ENCODE data around the gene STK31.
A peak's percentile ranks its signal among the peaks of the same experiment; 100 is the strongest.

STK31 gene, protein sequence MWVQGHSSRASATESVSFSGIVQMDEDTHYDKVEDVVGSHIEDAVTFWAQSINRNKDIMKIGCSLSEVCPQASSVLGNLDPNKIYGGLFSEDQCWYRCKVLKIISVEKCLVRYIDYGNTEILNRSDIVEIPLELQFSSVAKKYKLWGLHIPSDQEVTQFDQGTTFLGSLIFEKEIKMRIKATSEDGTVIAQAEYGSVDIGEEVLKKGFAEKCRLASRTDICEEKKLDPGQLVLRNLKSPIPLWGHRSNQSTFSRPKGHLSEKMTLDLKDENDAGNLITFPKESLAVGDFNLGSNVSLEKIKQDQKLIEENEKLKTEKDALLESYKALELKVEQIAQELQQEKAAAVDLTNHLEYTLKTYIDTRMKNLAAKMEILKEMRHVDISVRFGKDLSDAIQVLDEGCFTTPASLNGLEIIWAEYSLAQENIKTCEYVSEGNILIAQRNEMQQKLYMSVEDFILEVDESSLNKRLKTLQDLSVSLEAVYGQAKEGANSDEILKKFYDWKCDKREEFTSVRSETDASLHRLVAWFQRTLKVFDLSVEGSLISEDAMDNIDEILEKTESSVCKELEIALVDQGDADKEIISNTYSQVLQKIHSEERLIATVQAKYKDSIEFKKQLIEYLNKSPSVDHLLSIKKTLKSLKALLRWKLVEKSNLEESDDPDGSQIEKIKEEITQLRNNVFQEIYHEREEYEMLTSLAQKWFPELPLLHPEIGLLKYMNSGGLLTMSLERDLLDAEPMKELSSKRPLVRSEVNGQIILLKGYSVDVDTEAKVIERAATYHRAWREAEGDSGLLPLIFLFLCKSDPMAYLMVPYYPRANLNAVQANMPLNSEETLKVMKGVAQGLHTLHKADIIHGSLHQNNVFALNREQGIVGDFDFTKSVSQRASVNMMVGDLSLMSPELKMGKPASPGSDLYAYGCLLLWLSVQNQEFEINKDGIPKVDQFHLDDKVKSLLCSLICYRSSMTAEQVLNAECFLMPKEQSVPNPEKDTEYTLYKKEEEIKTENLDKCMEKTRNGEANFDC

GRCh38 chr7:23710000-23710399 is at the start of gene STK31:
TSS of gene STK31 (plus strand) at chr7:23710219. CDS start at chr7:23710286, 67 bp downstream.
- peak within 1 kb of the TSS; percentile 62 for H3K27ac Mint-ChIP-seq
- H3K9me3 Mint-ChIP-seq = peaks cover 37% of the 10 kb centered on the region
- no peak within 1 kb of the TSS for H3K4me3 Mint-ChIP-seq
- H3K4me1 Mint-ChIP-seq = no peaks in the 10 kb centered on the region
- H3K36me3 Mint-ChIP-seq (ENCODE audit: low read depth) = peaks cover 17% of the 10 kb centered on the region
- no peaks in the 10 kb centered on the region for H3K27me3 Mint-ChIP-seq (ENCODE audit: low read depth, poor library complexity)
- TF ChIP-seq, protein P1, sequence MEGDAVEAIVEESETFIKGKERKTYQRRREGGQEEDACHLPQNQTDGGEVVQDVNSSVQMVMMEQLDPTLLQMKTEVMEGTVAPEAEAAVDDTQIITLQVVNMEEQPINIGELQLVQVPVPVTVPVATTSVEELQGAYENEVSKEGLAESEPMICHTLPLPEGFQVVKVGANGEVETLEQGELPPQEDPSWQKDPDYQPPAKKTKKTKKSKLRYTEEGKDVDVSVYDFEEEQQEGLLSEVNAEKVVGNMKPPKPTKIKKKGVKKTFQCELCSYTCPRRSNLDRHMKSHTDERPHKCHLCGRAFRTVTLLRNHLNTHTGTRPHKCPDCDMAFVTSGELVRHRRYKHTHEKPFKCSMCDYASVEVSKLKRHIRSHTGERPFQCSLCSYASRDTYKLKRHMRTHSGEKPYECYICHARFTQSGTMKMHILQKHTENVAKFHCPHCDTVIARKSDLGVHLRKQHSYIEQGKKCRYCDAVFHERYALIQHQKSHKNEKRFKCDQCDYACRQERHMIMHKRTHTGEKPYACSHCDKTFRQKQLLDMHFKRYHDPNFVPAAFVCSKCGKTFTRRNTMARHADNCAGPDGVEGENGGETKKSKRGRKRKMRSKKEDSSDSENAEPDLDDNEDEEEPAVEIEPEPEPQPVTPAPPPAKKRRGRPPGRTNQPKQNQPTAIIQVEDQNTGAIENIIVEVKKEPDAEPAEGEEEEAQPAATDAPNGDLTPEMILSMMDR (IDR thresholded peaks at IDR 0.05) = no peak
- no peak for DNase-seq

DNA sequence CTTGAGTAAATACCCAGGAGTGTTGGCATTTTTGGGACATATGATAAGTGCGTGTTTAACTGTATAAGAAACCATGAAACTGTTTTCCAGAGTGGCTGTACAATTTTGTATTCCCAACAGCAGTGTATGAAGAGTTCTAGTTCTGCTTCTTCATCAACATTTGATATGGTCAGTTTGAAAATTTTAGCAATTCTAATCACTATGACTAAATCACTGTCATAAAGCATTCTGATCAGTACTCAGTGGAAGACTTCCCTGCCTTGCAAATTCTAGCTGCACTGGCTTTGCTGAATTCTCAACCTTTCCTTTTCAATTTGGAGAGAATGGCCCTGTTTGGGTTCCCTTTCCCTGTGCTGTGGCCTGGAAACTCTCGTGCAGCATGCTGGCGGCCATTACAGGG is 48.6 kb upstream of the STK31 start:
- no peak overlapping the region for H3K4me3 Mint-ChIP-seq
- TF ChIP-seq, protein P1 (IDR thresholded peaks at IDR 0.05) = no peak
- peak overlapping the region; percentile 64 for H3K27ac Mint-ChIP-seq
- H3K27me3 Mint-ChIP-seq (ENCODE audit: low read depth, poor library complexity) = peaks cover 6% of the 10 kb centered on the region
- no peaks in the 10 kb centered on the region for H3K4me1 Mint-ChIP-seq
- no peak for DNase-seq
- peaks cover 27% of the 10 kb centered on the region for H3K9me3 Mint-ChIP-seq
- no peaks in the 10 kb centered on the region for H3K36me3 Mint-ChIP-seq (ENCODE audit: low read depth)

DNA sequence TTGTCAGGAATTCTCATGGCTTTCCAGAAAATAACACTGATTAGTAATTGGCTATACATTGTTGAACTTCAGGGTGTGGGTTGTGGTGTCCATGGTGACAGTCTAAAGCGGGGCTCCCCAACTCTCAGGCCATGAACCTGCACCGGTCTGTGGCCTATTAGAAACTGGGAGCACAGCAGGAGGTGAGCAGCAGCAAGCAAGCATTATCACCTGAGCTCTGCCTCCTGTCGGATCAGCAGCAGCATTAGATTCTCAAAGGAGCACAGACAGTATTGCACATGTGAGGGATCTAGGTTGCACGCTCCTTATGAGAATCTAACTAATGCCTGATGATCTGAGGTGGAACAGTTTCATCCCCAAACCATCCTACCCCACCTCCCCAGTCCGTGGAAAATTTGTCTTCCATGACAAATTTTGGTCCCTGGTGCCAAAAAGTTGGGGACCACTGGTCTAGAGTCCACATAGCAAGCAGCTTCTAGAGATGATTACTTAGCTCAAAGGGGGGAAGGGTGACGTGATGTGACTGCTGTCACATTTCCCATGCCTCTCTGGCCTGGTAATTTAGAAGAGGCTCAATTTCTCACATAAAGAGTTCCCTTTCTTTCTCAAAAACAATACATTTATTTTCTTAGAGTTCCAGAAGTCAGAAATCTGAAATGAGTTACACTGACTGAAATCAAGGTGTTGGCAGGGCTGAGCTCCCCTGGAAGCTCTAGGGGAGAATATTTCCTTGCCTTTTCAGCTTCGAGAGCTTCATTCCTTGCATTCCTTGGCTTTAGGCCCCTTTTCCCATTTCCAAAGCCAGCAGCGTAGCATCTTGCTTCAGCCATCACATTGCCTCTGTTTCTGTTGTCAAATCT is 47.7 kb upstream of the STK31 start:
- Mint-ChIP-seq H3K27ac (no peak overlapping the region), H3K27me3 (ENCODE audit: low read depth, poor library complexity) (peaks cover 6% of the 10 kb centered on the region), H3K36me3 (ENCODE audit: low read depth) (no peaks in the 10 kb centered on the region), H3K4me3 (no peak overlapping the region), H3K9me3 (peaks cover 19% of the 10 kb centered on the region), H3K4me1 (no peaks in the 10 kb centered on the region)
- TF ChIP-seq, protein P1 (IDR thresholded peaks at IDR 0.05) = no peak
- DNase-seq = no peak

DNA sequence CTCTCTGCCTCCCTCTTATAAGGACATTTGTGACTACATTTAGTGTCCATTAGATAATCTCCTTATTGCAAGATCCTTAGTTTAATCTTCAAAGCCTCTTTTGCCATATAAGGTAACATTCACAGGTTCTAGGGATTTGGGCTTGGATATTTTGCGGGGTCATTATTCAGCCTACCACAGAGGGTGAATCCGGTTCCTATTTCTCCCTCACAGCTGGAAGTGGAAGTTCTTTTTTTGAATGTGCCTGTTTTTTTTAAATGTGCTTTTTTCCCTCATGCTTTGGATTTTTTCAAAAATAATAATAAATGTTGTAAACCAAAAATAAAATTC is 47.1 kb upstream of the STK31 start:
- no peak overlapping the region for H3K4me3 Mint-ChIP-seq
- TF ChIP-seq, protein P1 (IDR thresholded peaks at IDR 0.05) = no peak
- H3K9me3 Mint-ChIP-seq = peaks cover 19% of the 10 kb centered on the region
- H3K27ac Mint-ChIP-seq = no peak overlapping the region
- H3K36me3 Mint-ChIP-seq (ENCODE audit: low read depth) = no peaks in the 10 kb centered on the region
- no peaks in the 10 kb centered on the region for H3K4me1 Mint-ChIP-seq
- no peak for DNase-seq
- peaks cover 6% of the 10 kb centered on the region for H3K27me3 Mint-ChIP-seq (ENCODE audit: low read depth, poor library complexity)

- Mint-ChIP-seq H3K36me3 (ENCODE audit: low read depth) (no peaks in the 10 kb centered on the region), H3K4me1 (no peaks in the 10 kb centered on the region), H3K9me3 (peaks cover 12% of the 10 kb centered on the region), H3K27ac (peak overlapping the region; percentile 48), H3K27me3 (ENCODE audit: low read depth, poor library complexity) (peaks cover 6% of the 10 kb centered on the region), H3K4me3 (no peak overlapping the region)
- TF ChIP-seq, protein P1 (IDR thresholded peaks at IDR 0.05) = no peak
- DNase-seq = no peak
These were observed 45.9 kb upstream of the STK31 start for GRCh38 chr7:23664122-23664521.

All from nephron progenitor cell (in vitro differentiated cells).